Measurements from ENCODE around the gene DLGAP1. TPM values are rescaled to one million over a fixed set of nuclear protein-coding genes. Genes with fewer than 3 reads are reported as not detected.

DLGAP1 gene
- total RNA-seq, 1 experiment from 2014 or later = 23.0 TPM

GRCh38 chr18:3875961-3876360 is 579.1 kb downstream of the DLGAP1 start (continued):
- TF ChIP-seq, protein P1, sequence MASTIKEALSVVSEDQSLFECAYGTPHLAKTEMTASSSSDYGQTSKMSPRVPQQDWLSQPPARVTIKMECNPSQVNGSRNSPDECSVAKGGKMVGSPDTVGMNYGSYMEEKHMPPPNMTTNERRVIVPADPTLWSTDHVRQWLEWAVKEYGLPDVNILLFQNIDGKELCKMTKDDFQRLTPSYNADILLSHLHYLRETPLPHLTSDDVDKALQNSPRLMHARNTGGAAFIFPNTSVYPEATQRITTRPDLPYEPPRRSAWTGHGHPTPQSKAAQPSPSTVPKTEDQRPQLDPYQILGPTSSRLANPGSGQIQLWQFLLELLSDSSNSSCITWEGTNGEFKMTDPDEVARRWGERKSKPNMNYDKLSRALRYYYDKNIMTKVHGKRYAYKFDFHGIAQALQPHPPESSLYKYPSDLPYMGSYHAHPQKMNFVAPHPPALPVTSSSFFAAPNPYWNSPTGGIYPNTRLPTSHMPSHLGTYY (CRISPR knock-in tag; IDR thresholded peaks at IDR 0.05) = no peak
- no peak for TF ChIP-seq CREM (CRISPR knock-in tag; IDR thresholded peaks at IDR 0.05)
- no peak for TF ChIP-seq NFYB (CRISPR knock-in tag; conservative IDR thresholded peaks at IDR 0.05; ENCODE audit: low read depth)
- TF ChIP-seq ZNF317 (CRISPR knock-in tag; IDR thresholded peaks at IDR 0.05; ENCODE audit: borderline replicate concordance, low read depth) = no peak

GRCh38 chr18:3875376-3875775 is 579.7 kb downstream of the DLGAP1 start:
- ChIA-PET POLR2A (no interaction called here), CTCF (interaction anchor here (0.6 to 2.1 kb wide), 6 partner anchors 10 to 573 kb away, joined by 3 to 18 read pairs (median 5); no protein-coding TSS in a partner anchor)
- Mint-ChIP-seq H3K4me3 (no peak overlapping the region), H3K9me3 (no peaks in the 10 kb centered on the region), H3K27ac (no peak overlapping the region), H3K27me3 (ENCODE audit: low read depth) (no peaks in the 10 kb centered on the region), H3K36me3 (peaks cover 15% of the 10 kb centered on the region), H3K4me1 (peaks cover 28% of the 10 kb centered on the region)
- no peak for DNase-seq (ENCODE audit: low spot score)
- no peak for ATAC-seq
- TF ChIP-seq ELF4 (CRISPR knock-in tag; IDR thresholded peaks at IDR 0.05; ENCODE audit: low read depth) = no peak
- TF ChIP-seq TEAD1 (CRISPR knock-in tag; IDR thresholded peaks at IDR 0.05) = no peak
- TF ChIP-seq SP1 (CRISPR knock-in tag; conservative IDR thresholded peaks at IDR 0.05) = no peak
- TF ChIP-seq, protein P2, sequence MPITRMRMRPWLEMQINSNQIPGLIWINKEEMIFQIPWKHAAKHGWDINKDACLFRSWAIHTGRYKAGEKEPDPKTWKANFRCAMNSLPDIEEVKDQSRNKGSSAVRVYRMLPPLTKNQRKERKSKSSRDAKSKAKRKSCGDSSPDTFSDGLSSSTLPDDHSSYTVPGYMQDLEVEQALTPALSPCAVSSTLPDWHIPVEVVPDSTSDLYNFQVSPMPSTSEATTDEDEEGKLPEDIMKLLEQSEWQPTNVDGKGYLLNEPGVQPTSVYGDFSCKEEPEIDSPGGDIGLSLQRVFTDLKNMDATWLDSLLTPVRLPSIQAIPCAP (CRISPR knock-in tag; IDR thresholded peaks at IDR 0.05) = no peak
- no peak for TF ChIP-seq ARID4B (CRISPR knock-in tag; IDR thresholded peaks at IDR 0.05; ENCODE audit: borderline replicate concordance)
- TF ChIP-seq ZNF317 (CRISPR knock-in tag; IDR thresholded peaks at IDR 0.05; ENCODE audit: borderline replicate concordance, low read depth) = no peak

- H3K27me3 Mint-ChIP-seq (ENCODE audit: low read depth) = no peaks in the 10 kb centered on the region
- peaks cover 11% of the 10 kb centered on the region for H3K36me3 Mint-ChIP-seq
- H3K27ac Mint-ChIP-seq = no peak overlapping the region
- ChIA-PET POLR2A (no interaction called here), CTCF (interaction anchor here (1.9 to 2.1 kb wide), 2 partner anchors 103 to 121 kb away, joined by 6 to 18 read pairs; no protein-coding TSS in a partner anchor)
- ATAC-seq (no peak), DNase-seq (ENCODE audit: low spot score) (no peak)
- H3K9me3 Mint-ChIP-seq = no peaks in the 10 kb centered on the region
- H3K4me3 Mint-ChIP-seq = no peak overlapping the region
- TF ChIP-seq, protein P3, sequence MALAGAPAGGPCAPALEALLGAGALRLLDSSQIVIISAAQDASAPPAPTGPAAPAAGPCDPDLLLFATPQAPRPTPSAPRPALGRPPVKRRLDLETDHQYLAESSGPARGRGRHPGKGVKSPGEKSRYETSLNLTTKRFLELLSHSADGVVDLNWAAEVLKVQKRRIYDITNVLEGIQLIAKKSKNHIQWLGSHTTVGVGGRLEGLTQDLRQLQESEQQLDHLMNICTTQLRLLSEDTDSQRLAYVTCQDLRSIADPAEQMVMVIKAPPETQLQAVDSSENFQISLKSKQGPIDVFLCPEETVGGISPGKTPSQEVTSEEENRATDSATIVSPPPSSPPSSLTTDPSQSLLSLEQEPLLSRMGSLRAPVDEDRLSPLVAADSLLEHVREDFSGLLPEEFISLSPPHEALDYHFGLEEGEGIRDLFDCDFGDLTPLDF (CRISPR knock-in tag; IDR thresholded peaks at IDR 0.05) = no peak
- TF ChIP-seq E2F5 (CRISPR knock-in tag; IDR thresholded peaks at IDR 0.05) (no peak), TCF7 (CRISPR knock-in tag; IDR thresholded peaks at IDR 0.05; ENCODE audit: low read depth) (no peak), ZNF423 (CRISPR knock-in tag; IDR thresholded peaks at IDR 0.05) (no peak), TEAD4 (CRISPR knock-in tag; IDR thresholded peaks at IDR 0.05) (no peak), SP1 (CRISPR knock-in tag; conservative IDR thresholded peaks at IDR 0.05) (no peak), ZNF232 (CRISPR knock-in tag; IDR thresholded peaks at IDR 0.05) (no peak), FOXK1 (CRISPR knock-in tag; IDR thresholded peaks at IDR 0.05) (no peak)
- TF ChIP-seq, protein P4, sequence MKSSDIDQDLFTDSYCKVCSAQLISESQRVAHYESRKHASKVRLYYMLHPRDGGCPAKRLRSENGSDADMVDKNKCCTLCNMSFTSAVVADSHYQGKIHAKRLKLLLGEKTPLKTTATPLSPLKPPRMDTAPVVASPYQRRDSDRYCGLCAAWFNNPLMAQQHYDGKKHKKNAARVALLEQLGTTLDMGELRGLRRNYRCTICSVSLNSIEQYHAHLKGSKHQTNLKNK (CRISPR knock-in tag; IDR thresholded peaks at IDR 0.05) = no peak
- TF ChIP-seq, protein P5, sequence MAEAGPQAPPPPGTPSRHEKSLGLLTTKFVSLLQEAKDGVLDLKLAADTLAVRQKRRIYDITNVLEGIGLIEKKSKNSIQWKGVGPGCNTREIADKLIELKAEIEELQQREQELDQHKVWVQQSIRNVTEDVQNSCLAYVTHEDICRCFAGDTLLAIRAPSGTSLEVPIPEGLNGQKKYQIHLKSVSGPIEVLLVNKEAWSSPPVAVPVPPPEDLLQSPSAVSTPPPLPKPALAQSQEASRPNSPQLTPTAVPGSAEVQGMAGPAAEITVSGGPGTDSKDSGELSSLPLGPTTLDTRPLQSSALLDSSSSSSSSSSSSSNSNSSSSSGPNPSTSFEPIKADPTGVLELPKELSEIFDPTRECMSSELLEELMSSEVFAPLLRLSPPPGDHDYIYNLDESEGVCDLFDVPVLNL (CRISPR knock-in tag; IDR thresholded peaks at IDR 0.05; ENCODE audit: borderline replicate concordance, low read depth) = no peak
- peaks cover 28% of the 10 kb centered on the region for H3K4me1 Mint-ChIP-seq
Measured at GRCh38 chr18:3874581-3874980, 580.5 kb downstream of the DLGAP1 start.

Measured in WTC11 (cell line).